MM.1S (cell line): ENCODE measurements around the gene AAMDC.

Source experiments
- EZH2 ChIP-seq: fragments of 300-600 bp; sonication (generic); optimal IDR thresholded peaks from 2 replicates; pipeline ENCODE3; 2017; ENCODE audit warnings: low read depth, mild to moderate bottlenecking, antibody characterized with exemption, low read length, mixed read lengths
- EZH2phosphoT487 ChIP-seq: fragments of 300-600 bp; sonication (generic); IDR thresholded peaks from 2 replicates; pipeline ENCODE4 v1.6.1; 2018; ENCODE audit warnings: antibody characterized with exemption, low read length
- TF ChIP-seq, protein P1 (sequence below): fragments of 300-600 bp; sonication (generic); IDR thresholded peaks from 2 replicates; pipeline ENCODE4 v1.5.1; 2016; ENCODE audit warnings: antibody characterized with exemption, low read length, mixed read lengths

DNA sequence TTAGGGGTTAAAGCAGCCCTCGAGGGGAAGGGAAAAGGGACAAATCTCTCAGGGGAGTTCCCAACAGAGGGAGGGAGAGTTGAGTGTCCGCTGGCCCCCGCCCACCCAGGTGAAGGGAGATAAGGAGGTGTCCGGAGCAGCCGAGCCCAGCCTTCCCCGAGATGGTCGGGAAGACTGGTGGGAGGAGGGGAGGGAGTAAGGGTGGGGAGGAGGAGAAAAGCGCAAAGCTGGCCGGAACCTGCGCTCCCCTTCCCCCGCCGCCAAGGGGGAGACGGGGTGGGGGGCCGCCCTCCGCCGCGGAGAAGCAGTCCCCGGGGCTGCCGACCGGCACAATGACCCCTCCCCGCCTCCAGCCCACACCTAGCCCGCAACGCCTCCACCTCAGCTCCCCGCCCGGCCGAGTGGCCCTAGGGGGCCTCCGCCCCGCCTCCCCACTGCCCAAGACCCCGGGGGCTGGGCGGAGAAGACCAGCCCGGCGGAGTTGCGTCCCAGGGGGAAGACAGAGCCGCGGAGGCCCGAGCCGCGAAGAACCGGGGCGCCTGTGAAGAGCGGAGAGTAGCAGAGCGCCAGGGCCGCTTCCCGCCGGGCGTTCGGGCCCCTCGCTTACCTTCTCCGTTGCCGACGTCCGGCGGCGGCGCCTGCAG is 901 bp upstream of the AAMDC start:
- TF ChIP-seq, protein P1, sequence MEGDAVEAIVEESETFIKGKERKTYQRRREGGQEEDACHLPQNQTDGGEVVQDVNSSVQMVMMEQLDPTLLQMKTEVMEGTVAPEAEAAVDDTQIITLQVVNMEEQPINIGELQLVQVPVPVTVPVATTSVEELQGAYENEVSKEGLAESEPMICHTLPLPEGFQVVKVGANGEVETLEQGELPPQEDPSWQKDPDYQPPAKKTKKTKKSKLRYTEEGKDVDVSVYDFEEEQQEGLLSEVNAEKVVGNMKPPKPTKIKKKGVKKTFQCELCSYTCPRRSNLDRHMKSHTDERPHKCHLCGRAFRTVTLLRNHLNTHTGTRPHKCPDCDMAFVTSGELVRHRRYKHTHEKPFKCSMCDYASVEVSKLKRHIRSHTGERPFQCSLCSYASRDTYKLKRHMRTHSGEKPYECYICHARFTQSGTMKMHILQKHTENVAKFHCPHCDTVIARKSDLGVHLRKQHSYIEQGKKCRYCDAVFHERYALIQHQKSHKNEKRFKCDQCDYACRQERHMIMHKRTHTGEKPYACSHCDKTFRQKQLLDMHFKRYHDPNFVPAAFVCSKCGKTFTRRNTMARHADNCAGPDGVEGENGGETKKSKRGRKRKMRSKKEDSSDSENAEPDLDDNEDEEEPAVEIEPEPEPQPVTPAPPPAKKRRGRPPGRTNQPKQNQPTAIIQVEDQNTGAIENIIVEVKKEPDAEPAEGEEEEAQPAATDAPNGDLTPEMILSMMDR = no peak
- TF ChIP-seq EZH2phosphoT487 = no peak
- TF ChIP-seq EZH2 = no peak
